Keratinocyte (primary cell): Measurements from ENCODE around the gene TRIP12. TPM values are rescaled to one million over a fixed set of nuclear protein-coding genes. Genes with fewer than 3 reads are reported as not detected.

Experiments
- DNase-seq: peaks from one replicate; pipeline ENCODE4 v3.0.0-alpha.2; 2011; ENCODE audit warnings: low read depth, missing footprints, low spot score
- FAIRE-seq: peaks from 2 replicates; lab custom pipeline; 2011; peaks lifted over from hg19 to GRCh38; lab: Jason Lieb, UNC
- H2AFZ ChIP-seq: 2 replicates; pipeline ENCODE4 v1.6.0; 2012; ENCODE audit warnings: low read length, control low read depth, inconsistent platforms; ENCODE audit not compliant: control insufficient read depth
- H3K27ac ChIP-seq: 2 replicates; pipeline ENCODE4 v1.5.1; 2011; ENCODE audit warnings: low read length; ENCODE audit not compliant: control insufficient read depth, insufficient read depth
- H3K27me3 ChIP-seq: 3 replicates; pipeline ENCODE4 v1.6.0; 2011; ENCODE audit warnings: low read length; ENCODE audit not compliant: control insufficient read depth, insufficient read depth; ENCODE audit errors: extremely low read depth
- H3K36me3 ChIP-seq, 2 experiments: 2 replicates in 1 of 2; 3 replicates in 1 of 2; pipeline ENCODE4 v1.5.1; 2011; ENCODE audit warnings: low read length in 2 of 2, mild to moderate bottlenecking in 1 of 2; ENCODE audit not compliant: control insufficient read depth in 2 of 2, insufficient read depth in 2 of 2; ENCODE audit errors: extremely low read depth in 1 of 2
- H3K4me1 ChIP-seq: 3 replicates; pipeline ENCODE4 v1.5.1; 2011; ENCODE audit warnings: low read length; ENCODE audit not compliant: control insufficient read depth, insufficient read depth; ENCODE audit errors: extremely low read depth
- H3K4me2 ChIP-seq: 3 replicates; pipeline ENCODE4 v1.6.0; 2011; ENCODE audit warnings: low read depth, low read length; ENCODE audit not compliant: control insufficient read depth, insufficient read depth; ENCODE audit errors: extremely low read depth
- H3K4me3 ChIP-seq, 3 experiments: fragments of 200-600 bp in 1 of 3; sonication (generic) in 1 of 3; 2 replicates in 2 of 3; 3 replicates in 1 of 3; pipeline ENCODE4 v1.5.1; 2011 to 2016; ENCODE audit warnings: low read length in 3 of 3, mild to moderate bottlenecking in 3 of 3, control low read depth in 2 of 3, inconsistent platforms in 1 of 3, low read depth in 1 of 3, mixed read lengths in 1 of 3, mixed run types in 1 of 3, moderate library complexity in 1 of 3; ENCODE audit not compliant: control insufficient read depth in 2 of 3, insufficient read depth in 2 of 3; ENCODE audit errors: extremely low read depth in 1 of 3
- H3K79me2 ChIP-seq: 2 replicates; pipeline ENCODE4 v1.6.0; 2012; ENCODE audit warnings: low read length; ENCODE audit not compliant: control insufficient read depth, insufficient read depth
- H3K9ac ChIP-seq: 3 replicates; pipeline ENCODE4 v1.6.0; 2011; ENCODE audit warnings: low read length; ENCODE audit not compliant: control insufficient read depth, insufficient read depth; ENCODE audit errors: extremely low read depth
- H3K9me1 ChIP-seq: 3 replicates; pipeline ENCODE4 v1.6.0; 2011; ENCODE audit warnings: low read length; ENCODE audit not compliant: control insufficient read depth, insufficient read depth; ENCODE audit errors: extremely low read depth
- H3K9me3 ChIP-seq: 2 replicates; pipeline ENCODE4 v1.5.1; 2012; ENCODE audit warnings: low read depth, low read length; ENCODE audit not compliant: control insufficient read depth
- H4K20me1 ChIP-seq: 3 replicates; pipeline ENCODE4 v1.6.0; 2011; ENCODE audit warnings: low read length; ENCODE audit not compliant: control insufficient read depth, insufficient read depth; ENCODE audit errors: extremely low read depth
- CTCF ChIP-seq, 3 experiments: IDR thresholded peaks in 1 of 3; conservative IDR thresholded peaks in 1 of 3; optimal IDR thresholded peaks in 1 of 3; 2 replicates in 2 of 3; 3 replicates in 1 of 3; pipeline versions ENCODE3 to v1.5.1; 2011; ENCODE audit warnings: low read length in 3 of 3, mild to moderate bottlenecking in 3 of 3, moderate library complexity in 2 of 3, control low read depth in 1 of 3, inconsistent platforms in 1 of 3; ENCODE audit not compliant: insufficient read depth in 2 of 3; ENCODE audit errors: extremely low read depth in 1 of 3
- EZH2 ChIP-seq: IDR thresholded peaks from one replicate; pipeline ENCODE4 v1.6.1; 2012; ENCODE audit warnings: inconsistent platforms, mild to moderate bottlenecking, low read length, moderate library complexity
- dilution Hi-C: fragments of 300-500 bp; cut with MboI; formaldehyde crosslinking; loops from one replicate; pipeline ENCODE4 v1.7.0; 2020; ENCODE audit warnings: low sequenced_read_pairs; ENCODE audit not compliant: extremely low pct_ligation_motif_present
- polyA plus RNA-seq, 5 experiments: library from polyadenylated mRNA; depleted of rRNA in 3 of 5; stranded (reverse) in 3 of 5; stranded (forward) in 1 of 5; unstranded in 1 of 5; fragments of >200 nt; gene quantifications; 1 replicate in 1 of 5; 2 replicates in 3 of 5; 3 replicates in 1 of 5; pipeline versions ENCODE4 v1.2.1 to v1.2.3, GENCODE V29; 2011 to 2012; ENCODE audit warnings: missing spikeins in 2 of 5, low read depth in 1 of 5, low replicate concordance in 1 of 5

TRIP12 gene
- polyA plus RNA-seq, 1 donor (not counting 4 experiments of a cell fraction or from before 2014, with no cell fraction given): 123 TPM

GRCh38 chr2:229805559-229805958, 116.2 kb downstream of the TRIP12 start:
- H3K4me3 ChIP-seq: no peak overlapping the region
- H4K20me1 ChIP-seq: no peaks in the 10 kb centered on the region
- no peak overlapping the region for H3K4me2 ChIP-seq
- peaks cover 6% of the 10 kb centered on the region for H3K4me1 ChIP-seq
- no peak for TF ChIP-seq CTCF (optimal IDR thresholded peaks at IDR 0.05 in 1 of 3, IDR thresholded peaks at IDR 0.05 in 1 of 3, conservative IDR thresholded peaks at IDR 0.05 in 1 of 3; ENCODE audit: extremely low read depth in 1 of 3, insufficient read depth in 2 of 3, low read length in 3 of 3)
- no peak for TF ChIP-seq EZH2
- no peaks in the 10 kb centered on the region for H3K79me2 ChIP-seq
- H3K27ac ChIP-seq: no peak overlapping the region
- H3K36me3 ChIP-seq: peaks cover 18 to 19% of the 10 kb centered on the region in 2 experiments
- no peaks in the 10 kb centered on the region for H3K9me1 ChIP-seq
- DNase-seq: no peak
- no peak for FAIRE-seq
- H3K27me3 ChIP-seq: no peaks in the 10 kb centered on the region
- no peak overlapping the region for H3K9ac ChIP-seq
- dilution Hi-C loops: no loop called here
- no peak overlapping the region for H2AFZ ChIP-seq
- H3K9me3 ChIP-seq: no peaks in the 10 kb centered on the region

DNA sequence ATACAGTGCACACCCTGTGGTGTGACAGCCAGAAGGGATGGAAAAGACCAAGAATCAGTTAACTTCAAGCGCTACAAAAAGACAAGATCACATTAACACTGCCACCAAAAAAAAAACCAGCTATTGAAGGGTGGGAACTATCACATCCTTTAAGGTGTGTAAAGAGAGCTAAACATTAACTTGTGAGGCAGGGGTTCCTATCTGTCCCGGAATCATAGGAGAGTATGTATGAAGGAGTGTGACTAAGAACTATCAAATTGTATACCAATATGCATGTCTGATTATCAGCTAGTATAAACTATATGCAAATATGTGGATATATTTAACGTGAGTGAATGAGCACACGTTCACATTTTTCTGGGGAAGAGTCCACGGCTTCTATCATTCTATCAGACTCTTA, 119.0 kb downstream of the TRIP12 start:
- H3K4me2 ChIP-seq: no peak overlapping the region
- H3K36me3 ChIP-seq: peaks cover 23 to 28% of the 10 kb centered on the region in 2 experiments
- H3K79me2 ChIP-seq: no peaks in the 10 kb centered on the region
- no peaks in the 10 kb centered on the region for H3K9me3 ChIP-seq
- H3K9me1 ChIP-seq: no peaks in the 10 kb centered on the region
- TF ChIP-seq CTCF (optimal IDR thresholded peaks at IDR 0.05 in 1 of 3, IDR thresholded peaks at IDR 0.05 in 1 of 3, conservative IDR thresholded peaks at IDR 0.05 in 1 of 3; ENCODE audit: extremely low read depth in 1 of 3, insufficient read depth in 2 of 3, low read length in 3 of 3): no peak
- no peak for TF ChIP-seq EZH2
- H4K20me1 ChIP-seq: no peaks in the 10 kb centered on the region
- FAIRE-seq: no peak
- no peaks in the 10 kb centered on the region for H3K27me3 ChIP-seq
- dilution Hi-C loops: no loop called here
- H3K4me1 ChIP-seq: peaks cover 9% of the 10 kb centered on the region
- H2AFZ ChIP-seq: no peak overlapping the region
- H3K27ac ChIP-seq: no peak overlapping the region
- DNase-seq: no peak
- no peak overlapping the region for H3K4me3 ChIP-seq
- no peak overlapping the region for H3K9ac ChIP-seq
